ENCODE results near the gene VAMP8.

VAMP8 gene

GRCh38 chr2:85538507-85539360 lies 38.7 kb upstream of the VAMP8 start, which contains the start of gene MAT2A:
MAT2A (plus strand) TSS chr2:85539168; CDS start chr2:85539288, 120 bp downstream.
- H3K4me2 ChIP-seq (ENCODE audit: low read length), result peak within 1 kb of the TSS; percentile 90
- no peaks in the 10 kb centered on the region for H3K9me3 ChIP-seq (ENCODE audit: low read length)
- peak within 1 kb of the TSS; percentile 100 for H3K9ac ChIP-seq (ENCODE audit: low read length)
- H2AFZ ChIP-seq (ENCODE audit: low read length), result 0 out of 2 replicates have a peak within 1 kb of the TSS, but pooled peaks have one; percentile 17
- H3K9me2 ChIP-seq (ENCODE audit: low read depth, low read length), result no peaks in the 10 kb centered on the region
- H3F3A ChIP-seq (ENCODE audit: insufficient read depth, low read length), result peaks cover 9% of the 10 kb centered on the region; the same call in 1 of the 2 replicates
- peaks cover 26% of the 10 kb centered on the region for H3K79me2 ChIP-seq (ENCODE audit: insufficient read depth, low read length)
- H3K4me3 ChIP-seq (ENCODE audit: low read depth, low read length, poor library complexity, severe bottlenecking), result peak within 1 kb of the TSS; percentile 99
- H3K27ac ChIP-seq (ENCODE audit: low read depth, low read length, poor library complexity, severe bottlenecking), result peak within 1 kb of the TSS; percentile 84
- TF ChIP-seq, protein P1, sequence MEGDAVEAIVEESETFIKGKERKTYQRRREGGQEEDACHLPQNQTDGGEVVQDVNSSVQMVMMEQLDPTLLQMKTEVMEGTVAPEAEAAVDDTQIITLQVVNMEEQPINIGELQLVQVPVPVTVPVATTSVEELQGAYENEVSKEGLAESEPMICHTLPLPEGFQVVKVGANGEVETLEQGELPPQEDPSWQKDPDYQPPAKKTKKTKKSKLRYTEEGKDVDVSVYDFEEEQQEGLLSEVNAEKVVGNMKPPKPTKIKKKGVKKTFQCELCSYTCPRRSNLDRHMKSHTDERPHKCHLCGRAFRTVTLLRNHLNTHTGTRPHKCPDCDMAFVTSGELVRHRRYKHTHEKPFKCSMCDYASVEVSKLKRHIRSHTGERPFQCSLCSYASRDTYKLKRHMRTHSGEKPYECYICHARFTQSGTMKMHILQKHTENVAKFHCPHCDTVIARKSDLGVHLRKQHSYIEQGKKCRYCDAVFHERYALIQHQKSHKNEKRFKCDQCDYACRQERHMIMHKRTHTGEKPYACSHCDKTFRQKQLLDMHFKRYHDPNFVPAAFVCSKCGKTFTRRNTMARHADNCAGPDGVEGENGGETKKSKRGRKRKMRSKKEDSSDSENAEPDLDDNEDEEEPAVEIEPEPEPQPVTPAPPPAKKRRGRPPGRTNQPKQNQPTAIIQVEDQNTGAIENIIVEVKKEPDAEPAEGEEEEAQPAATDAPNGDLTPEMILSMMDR (IDR thresholded peaks at IDR 0.05; ENCODE audit: low read length), result peak; percentile 61
- no peak for TF ChIP-seq EZH2 (IDR thresholded peaks at IDR 0.05; ENCODE audit: borderline replicate concordance, low read length)
- 0 out of 2 replicates have a peak, but pooled peaks cover 3% of the 10 kb centered on the region for H4K20me1 ChIP-seq (ENCODE audit: insufficient read depth, low read length)
- no peaks in the 10 kb centered on the region for H3K27me3 ChIP-seq (ENCODE audit: insufficient read depth, low read length)
- peaks cover 30% of the 10 kb centered on the region for H3K4me1 ChIP-seq (ENCODE audit: insufficient read depth, low read length, severe bottlenecking)
- H3K36me3 ChIP-seq (ENCODE audit: insufficient read depth, low read length), result peaks cover 47% of the 10 kb centered on the region

DNA sequence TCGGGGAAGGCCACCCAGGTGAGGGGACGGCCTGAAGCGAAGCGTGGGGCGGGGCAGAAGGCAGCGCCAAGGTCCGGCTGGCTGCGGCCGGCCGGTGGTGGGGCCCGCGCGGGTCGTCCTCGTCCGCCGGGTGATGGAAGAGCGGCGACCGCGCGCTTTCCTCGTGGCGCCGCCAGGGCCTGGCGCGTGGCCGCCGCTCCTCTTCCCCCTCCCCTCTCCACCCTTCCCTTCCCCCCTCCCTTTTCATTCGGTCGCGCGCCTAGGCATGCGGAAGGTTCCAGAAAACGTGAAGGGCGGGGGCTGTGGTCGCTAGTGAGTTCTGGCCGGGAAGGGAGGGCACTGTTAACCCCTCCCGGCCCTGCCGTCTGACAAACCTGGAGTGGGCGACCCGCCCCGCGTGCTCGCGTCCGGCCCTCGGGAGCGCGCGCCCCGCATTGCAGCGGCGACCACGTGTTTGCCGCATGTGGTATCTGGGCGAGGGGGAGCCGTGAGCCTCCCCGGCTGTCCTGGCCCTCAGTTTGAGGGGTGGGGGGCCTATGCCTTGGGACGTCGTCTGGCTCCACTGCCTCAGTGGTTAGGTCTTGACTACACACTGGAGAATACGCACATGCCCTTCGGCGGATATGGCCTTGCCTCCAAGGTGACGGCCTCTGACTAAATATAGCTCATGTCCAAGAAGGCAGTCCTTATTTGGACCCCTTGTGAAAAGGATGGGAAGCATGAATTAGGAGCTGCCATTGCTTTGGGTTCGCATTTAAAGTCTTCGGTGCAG lies 37.8 kb upstream of the VAMP8 start:
- Histone ChIP-seq H3K36me3 (ENCODE audit: insufficient read depth, low read length) (peaks cover 55% of the 10 kb centered on the region), H3K27ac (ENCODE audit: low read depth, low read length, poor library complexity, severe bottlenecking) (peak overlapping the region; percentile 84), H3K4me3 (ENCODE audit: low read depth, low read length, poor library complexity, severe bottlenecking) (peak overlapping the region; percentile 99), H4K20me1 (ENCODE audit: insufficient read depth, low read length) (0 out of 2 replicates have a peak, but pooled peaks cover 3% of the 10 kb centered on the region), H3K27me3 (ENCODE audit: insufficient read depth, low read length) (no peaks in the 10 kb centered on the region), H2AFZ (ENCODE audit: low read length) (no peak overlapping the region), H3K4me2 (ENCODE audit: low read length) (peak overlapping the region; percentile 90), H3K79me2 (ENCODE audit: insufficient read depth, low read length) (peaks cover 26% of the 10 kb centered on the region), H3K9me2 (ENCODE audit: low read depth, low read length) (no peaks in the 10 kb centered on the region), H3K9me3 (ENCODE audit: low read length) (no peaks in the 10 kb centered on the region), H3K9ac (ENCODE audit: low read length) (peak overlapping the region; percentile 100), H3F3A (ENCODE audit: insufficient read depth, low read length) (peaks cover 9% of the 10 kb centered on the region; the same call in 1 of the 2 replicates), H3K4me1 (ENCODE audit: insufficient read depth, low read length, severe bottlenecking) (peaks cover 30% of the 10 kb centered on the region)
- no peak for TF ChIP-seq EZH2 (IDR thresholded peaks at IDR 0.05; ENCODE audit: borderline replicate concordance, low read length)
- TF ChIP-seq, protein P1 (IDR thresholded peaks at IDR 0.05; ENCODE audit: low read length), result no peak

DNA sequence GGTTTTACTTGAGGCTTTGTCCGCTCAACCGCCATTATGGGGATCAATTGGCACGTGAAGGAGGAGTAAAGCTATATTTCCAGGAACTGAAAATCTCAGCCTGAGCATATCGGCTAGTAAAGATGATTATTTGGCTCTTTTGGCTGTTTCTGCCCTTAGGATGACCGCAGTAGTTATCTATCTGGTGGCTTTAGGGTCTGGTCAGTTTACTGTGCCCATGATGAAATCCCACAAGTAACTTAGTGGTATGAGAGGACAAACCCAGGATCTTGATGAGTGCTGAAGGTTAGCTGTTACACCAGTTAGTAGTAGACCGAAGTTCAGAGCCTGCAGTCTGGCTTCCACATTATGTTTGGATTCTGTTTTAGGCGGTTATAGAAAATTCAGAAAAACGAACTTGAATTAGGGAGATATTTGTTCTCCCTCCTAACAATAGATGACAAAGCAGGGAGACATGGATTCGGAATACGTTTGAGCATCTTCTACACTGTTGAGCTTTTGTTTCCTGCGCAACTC lies 37.2 kb upstream of the VAMP8 start:
- H2AFZ ChIP-seq (ENCODE audit: low read length), result no peak overlapping the region
- H3F3A ChIP-seq (ENCODE audit: insufficient read depth, low read length), result peaks cover 10% of the 10 kb centered on the region
- peaks cover 26% of the 10 kb centered on the region for H3K79me2 ChIP-seq (ENCODE audit: insufficient read depth, low read length)
- no peak for TF ChIP-seq EZH2 (IDR thresholded peaks at IDR 0.05; ENCODE audit: borderline replicate concordance, low read length)
- TF ChIP-seq, protein P1 (IDR thresholded peaks at IDR 0.05; ENCODE audit: low read length), result no peak
- H3K9ac ChIP-seq (ENCODE audit: low read length), result peak overlapping the region; percentile 100
- peaks cover 62% of the 10 kb centered on the region for H3K36me3 ChIP-seq (ENCODE audit: insufficient read depth, low read length)
- peak overlapping the region; percentile 99 for H3K4me3 ChIP-seq (ENCODE audit: low read depth, low read length, poor library complexity, severe bottlenecking)
- peaks cover 30% of the 10 kb centered on the region for H3K4me1 ChIP-seq (ENCODE audit: insufficient read depth, low read length, severe bottlenecking)
- H3K27ac ChIP-seq (ENCODE audit: low read depth, low read length, poor library complexity, severe bottlenecking), result peak overlapping the region; percentile 84
- H3K4me2 ChIP-seq (ENCODE audit: low read length), result peak overlapping the region; percentile 90
- no peaks in the 10 kb centered on the region for H3K9me2 ChIP-seq (ENCODE audit: low read depth, low read length)
- no peaks in the 10 kb centered on the region for H3K27me3 ChIP-seq (ENCODE audit: insufficient read depth, low read length)
- 0 out of 2 replicates have a peak, but pooled peaks cover 3% of the 10 kb centered on the region for H4K20me1 ChIP-seq (ENCODE audit: insufficient read depth, low read length)
- no peaks in the 10 kb centered on the region for H3K9me3 ChIP-seq (ENCODE audit: low read length)
